GM12873 (cell line): Measurements from ENCODE around the gene KLHL3.

Experiments
- CTCF ChIP-seq: IDR thresholded peaks from 2 replicates; pipeline ENCODE4 v1.5.1; 2012; ENCODE audit warnings: low read depth, mild to moderate bottlenecking, moderate library complexity, low read length, control low read depth; ENCODE audit not compliant: insufficient read depth; ENCODE audit errors: missing control alignments

KLHL3 gene

GRCh38 chr5:137615171-137615775 lies 120.6 kb downstream of the KLHL3 start:
- no peak for TF ChIP-seq CTCF

GRCh38 chr5:137613554-137614265 lies 122.2 kb downstream of the KLHL3 start:
- TF ChIP-seq CTCF, result no peak

- no peak for TF ChIP-seq CTCF
These were observed 123.3 kb downstream of the KLHL3 start for GRCh38 chr5:137612576-137612975.

GRCh38 chr5:137611794-137612435 lies 124.0 kb downstream of the KLHL3 start:
- no peak for TF ChIP-seq CTCF

GRCh38 chr5:137611011-137611580 lies 124.8 kb downstream of the KLHL3 start:
- no peak for TF ChIP-seq CTCF

GRCh38 chr5:137610598-137610997 lies 125.3 kb downstream of the KLHL3 start:
- no peak for TF ChIP-seq CTCF

- no peak for TF ChIP-seq CTCF
These were observed 126.8 kb downstream of the KLHL3 start for GRCh38 chr5:137609127-137609526.
